ENCODE results near the gene GARIN3.

The GARIN3 gene

GRCh38 chr5:157150995-157151394, 15.1 kb downstream of the GARIN3 start:
- H3K27ac ChIP-seq: no peak overlapping the region
- no peak for DNase-seq (ENCODE audit: low spot score)
- CTCF ChIA-PET: no interaction called here
- POLR2A ChIA-PET (ENCODE audit: low non-redundant PET): no interaction called here
- TF ChIP-seq, protein P1, sequence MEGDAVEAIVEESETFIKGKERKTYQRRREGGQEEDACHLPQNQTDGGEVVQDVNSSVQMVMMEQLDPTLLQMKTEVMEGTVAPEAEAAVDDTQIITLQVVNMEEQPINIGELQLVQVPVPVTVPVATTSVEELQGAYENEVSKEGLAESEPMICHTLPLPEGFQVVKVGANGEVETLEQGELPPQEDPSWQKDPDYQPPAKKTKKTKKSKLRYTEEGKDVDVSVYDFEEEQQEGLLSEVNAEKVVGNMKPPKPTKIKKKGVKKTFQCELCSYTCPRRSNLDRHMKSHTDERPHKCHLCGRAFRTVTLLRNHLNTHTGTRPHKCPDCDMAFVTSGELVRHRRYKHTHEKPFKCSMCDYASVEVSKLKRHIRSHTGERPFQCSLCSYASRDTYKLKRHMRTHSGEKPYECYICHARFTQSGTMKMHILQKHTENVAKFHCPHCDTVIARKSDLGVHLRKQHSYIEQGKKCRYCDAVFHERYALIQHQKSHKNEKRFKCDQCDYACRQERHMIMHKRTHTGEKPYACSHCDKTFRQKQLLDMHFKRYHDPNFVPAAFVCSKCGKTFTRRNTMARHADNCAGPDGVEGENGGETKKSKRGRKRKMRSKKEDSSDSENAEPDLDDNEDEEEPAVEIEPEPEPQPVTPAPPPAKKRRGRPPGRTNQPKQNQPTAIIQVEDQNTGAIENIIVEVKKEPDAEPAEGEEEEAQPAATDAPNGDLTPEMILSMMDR (conservative IDR thresholded peaks at IDR 0.05; ENCODE audit: low read depth): no peak

DNA sequence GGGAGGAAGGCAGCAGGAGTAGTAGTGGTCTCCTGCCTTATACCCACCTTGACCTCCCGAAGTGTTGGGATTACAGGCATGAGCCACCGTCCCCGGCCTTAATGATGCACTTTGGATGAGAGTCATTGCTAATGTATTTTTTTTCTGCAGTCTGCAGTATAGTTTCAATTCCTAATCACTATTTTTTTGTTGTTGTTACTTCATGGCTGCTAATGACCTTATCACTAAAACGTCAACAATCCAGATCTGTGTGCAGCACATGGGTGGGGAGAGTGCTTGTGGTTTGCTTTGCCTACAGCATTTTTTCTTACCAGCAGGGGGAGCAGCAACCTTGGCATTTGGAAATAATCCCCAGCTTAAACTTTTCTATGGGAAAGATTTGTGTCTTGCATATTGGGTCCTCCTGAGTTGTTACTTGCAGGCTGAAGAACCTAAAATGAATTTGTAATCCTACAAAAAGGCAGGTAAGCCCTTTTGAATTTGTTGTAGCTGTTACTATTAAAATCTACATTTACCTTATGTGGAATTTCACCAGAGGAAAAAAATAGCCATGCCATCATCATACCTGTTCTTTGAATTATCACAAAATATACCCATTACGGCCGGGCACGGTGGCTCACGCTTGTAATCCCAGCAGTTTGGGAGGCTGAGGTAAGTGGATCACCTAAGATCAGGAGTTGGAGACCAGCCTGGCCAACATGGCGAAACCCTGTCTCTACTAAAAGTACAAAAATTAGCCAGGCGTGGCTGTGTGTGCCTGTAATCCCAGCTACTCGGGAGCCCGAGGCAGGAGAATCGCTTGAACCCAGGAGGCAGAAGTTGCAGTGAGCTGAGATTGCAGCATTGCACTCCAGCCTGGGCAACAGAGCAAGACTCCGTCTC, 17.1 kb downstream of the GARIN3 start:
- peak; percentile 85 for DNase-seq (ENCODE audit: low spot score)
- TF ChIP-seq, protein P1 (conservative IDR thresholded peaks at IDR 0.05; ENCODE audit: low read depth): peak; percentile 96
- CTCF ChIA-PET: interaction anchor here (0.5 to 1.4 kb wide), 29 partner anchors 9 to 1698 kb away, joined by 3 to 7 read pairs (median 3); no protein-coding TSS in a partner anchor
- POLR2A ChIA-PET (ENCODE audit: low non-redundant PET): no interaction called here
- no peak overlapping the region for H3K27ac ChIP-seq

DNA sequence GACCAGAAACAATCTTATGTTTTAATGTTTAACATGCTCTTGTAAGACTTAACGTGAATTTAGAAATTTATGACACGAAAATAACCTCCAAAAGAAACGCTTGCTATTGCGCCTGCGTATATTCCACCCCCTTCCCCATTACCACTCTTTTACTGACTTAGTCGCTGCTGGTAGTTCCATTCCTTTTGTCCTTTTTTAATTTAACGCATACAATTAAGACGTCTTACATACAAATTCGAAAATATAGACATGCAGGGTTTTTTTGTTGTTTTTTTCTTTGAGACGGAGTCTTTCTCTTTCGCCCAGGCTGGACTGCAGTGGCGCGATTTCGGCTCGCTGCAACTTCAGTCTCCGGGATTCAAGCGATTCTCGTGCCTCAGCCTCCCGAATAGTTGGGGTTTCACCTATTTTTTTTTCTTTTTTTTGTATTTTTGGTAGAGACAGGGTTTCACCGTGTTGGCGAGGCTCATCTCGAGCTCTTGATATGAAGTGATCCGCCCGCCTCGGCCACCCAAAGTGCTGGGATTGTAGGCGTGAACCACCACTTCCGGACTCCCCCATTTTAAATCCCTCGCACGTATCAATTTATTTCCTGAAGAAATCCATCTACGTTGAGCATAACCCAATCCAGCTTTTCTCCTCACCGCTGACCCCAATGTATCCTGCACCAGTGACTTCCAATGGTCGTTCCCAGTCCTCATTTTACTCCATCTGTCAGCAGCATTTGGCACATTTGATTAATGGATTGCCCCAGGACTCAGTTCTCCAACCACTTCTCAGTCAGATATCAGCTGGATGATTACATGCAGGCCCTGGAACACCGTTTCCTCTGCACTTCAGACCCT, 22.7 kb downstream of the GARIN3 start:
- peak overlapping the region; percentile 78 for H3K27ac ChIP-seq
- POLR2A ChIA-PET (ENCODE audit: low non-redundant PET): interaction anchor here (0.6 kb wide), 1 partner anchor 13 kb away, joined by 21 read pairs; no protein-coding TSS in a partner anchor
- DNase-seq (ENCODE audit: low spot score): peak; percentile 82
- TF ChIP-seq, protein P1 (conservative IDR thresholded peaks at IDR 0.05; ENCODE audit: low read depth): no peak
- CTCF ChIA-PET: interaction anchor here (0.6 to 1.0 kb wide), 4 partner anchors 111 to 600 kb away, joined by 3 to 4 read pairs (median 4); partner anchors contain the start of gene LSM11

DNA sequence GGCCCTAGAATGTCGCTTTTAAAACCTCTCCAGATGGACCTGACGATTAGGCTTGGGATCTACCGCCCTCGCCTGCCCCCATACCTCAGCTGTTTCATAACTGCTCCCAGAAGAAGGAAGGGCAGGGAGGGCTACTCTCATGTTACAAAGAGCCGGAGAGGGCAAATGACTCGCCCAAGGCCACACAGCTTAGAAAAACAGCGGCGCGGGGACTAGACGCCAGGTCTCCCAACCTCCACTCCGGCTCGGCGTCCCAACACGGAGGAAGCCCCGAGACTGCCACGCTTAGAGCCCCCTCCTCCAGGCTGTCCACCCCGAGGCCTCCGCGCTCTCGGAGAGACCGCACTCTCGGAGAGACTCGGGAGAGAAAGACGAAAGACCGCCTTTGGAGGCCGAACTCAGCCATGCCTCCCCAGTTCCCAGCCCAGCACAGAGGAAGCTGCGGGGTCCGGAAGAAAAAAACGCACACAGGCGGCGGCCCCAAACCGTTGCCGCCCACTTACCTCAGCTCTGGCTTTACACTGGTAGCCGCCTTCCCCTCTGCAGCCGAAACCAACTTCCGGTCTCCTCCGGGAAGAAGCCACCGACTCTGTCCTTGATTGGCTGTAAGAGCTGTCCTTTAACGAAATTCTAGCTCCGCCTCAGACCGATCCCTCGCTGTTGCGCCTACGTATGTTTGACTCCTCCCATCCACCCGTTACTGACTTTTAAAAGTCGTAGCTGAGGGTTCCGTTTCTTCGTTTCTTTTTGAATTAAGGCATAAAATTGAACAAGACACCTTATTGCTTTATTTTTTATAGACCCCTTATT, 23.5 kb downstream of the GARIN3 start, which contains the start of gene MED7:
Gene MED7 (minus strand): TSS at position 549 of the 810 bp plus-strand sequence. CDS start 3,434 bp downstream, outside the sequence.
- CTCF ChIA-PET: interaction anchor here (0.6 to 1.1 kb wide), 4 partner anchors 20 to 576 kb away, joined by 3 to 4 read pairs (median 3); no protein-coding TSS in a partner anchor
- TF ChIP-seq, protein P1 (conservative IDR thresholded peaks at IDR 0.05; ENCODE audit: low read depth): no peak
- POLR2A ChIA-PET (ENCODE audit: low non-redundant PET): interaction anchor here (0.6 kb wide), 1 partner anchor 14 kb away, joined by 21 read pairs; no protein-coding TSS in a partner anchor

DNA sequence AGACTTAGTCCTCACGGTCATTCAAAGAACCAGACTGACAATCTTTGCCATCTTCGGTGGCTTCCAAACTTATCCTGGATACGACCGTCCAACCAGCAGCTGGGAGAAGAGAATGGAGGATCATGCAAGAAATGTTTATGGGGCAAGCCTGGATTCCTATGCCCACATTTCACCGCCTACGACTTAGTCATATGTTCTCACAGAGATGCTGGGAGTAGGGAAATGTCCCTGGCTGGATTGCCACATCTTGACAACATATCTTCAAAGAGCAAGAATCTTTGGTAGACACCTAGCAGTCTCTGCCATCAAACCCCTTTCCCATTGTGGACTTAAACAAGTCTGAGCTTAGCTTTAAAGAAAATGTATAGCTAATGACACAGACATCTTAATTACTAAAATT, 28.4 kb downstream of the GARIN3 start:
- TF ChIP-seq, protein P1 (conservative IDR thresholded peaks at IDR 0.05; ENCODE audit: low read depth): no peak
- DNase-seq (ENCODE audit: low spot score): no peak
- POLR2A ChIA-PET (ENCODE audit: low non-redundant PET): no interaction called here
- no peak overlapping the region for H3K27ac ChIP-seq
- CTCF ChIA-PET: interaction anchor here (2.1 kb wide), 1 partner anchor 11 kb away, joined by 7 read pairs; no protein-coding TSS in a partner anchor

More for the DNA sequence above, 23.5 kb downstream of the GARIN3 start, which contains the start of gene MED7:
- peak within 1 kb of the TSS; percentile 78 for H3K27ac ChIP-seq
- peak; percentile 100 for DNase-seq (ENCODE audit: low spot score)

All from RWPE1 (cell line).